Stimulated activated effector memory CD8-positive, alpha-beta T cell treated with anti-CD3 and anti-CD28 coated beads, Interleukin-12 subunit alpha, Interleukin-12 subunit beta, amount 100 ng/mL, for 72 hours (primary cell): ENCODE results near the gene C1orf159.
"Not testable (repeated sequence)": the region's sequence is repeated elsewhere in the genome, so short reads cannot be mapped to it uniquely, and the experiment has no call there.

Experiments
- ATAC-seq: fragments of 150-1000 bp; cut with Tn5 transposase; 2 replicates; pipeline ENCODE4 v1.10.0; 2021
- DNase-seq, 2 donors: peaks; one replicate each; pipeline ENCODE4 v3.0.0; 2021 to 2022; ENCODE audit warnings: low spot score in 2 of 2
- H3K27ac Mint-ChIP-seq: one replicate; pipeline ENCODE4 v1.8.0; 2022; ENCODE audit warnings: mild to moderate bottlenecking, mixed read lengths
- H3K36me3 Mint-ChIP-seq: one replicate; pipeline ENCODE4 v1.8.0; 2022; ENCODE audit warnings: mild to moderate bottlenecking, mixed read lengths
- H3K4me1 Mint-ChIP-seq: one replicate; pipeline ENCODE4 v1.8.0; 2022; ENCODE audit warnings: mixed read lengths
- H3K4me3 Mint-ChIP-seq: one replicate; pipeline ENCODE4 v1.8.0; 2022; ENCODE audit warnings: mild to moderate bottlenecking, mixed read lengths
- H3K9me3 Mint-ChIP-seq: one replicate; pipeline ENCODE4 v1.8.0; 2022; ENCODE audit warnings: mixed read lengths

Gene C1orf159

DNA sequence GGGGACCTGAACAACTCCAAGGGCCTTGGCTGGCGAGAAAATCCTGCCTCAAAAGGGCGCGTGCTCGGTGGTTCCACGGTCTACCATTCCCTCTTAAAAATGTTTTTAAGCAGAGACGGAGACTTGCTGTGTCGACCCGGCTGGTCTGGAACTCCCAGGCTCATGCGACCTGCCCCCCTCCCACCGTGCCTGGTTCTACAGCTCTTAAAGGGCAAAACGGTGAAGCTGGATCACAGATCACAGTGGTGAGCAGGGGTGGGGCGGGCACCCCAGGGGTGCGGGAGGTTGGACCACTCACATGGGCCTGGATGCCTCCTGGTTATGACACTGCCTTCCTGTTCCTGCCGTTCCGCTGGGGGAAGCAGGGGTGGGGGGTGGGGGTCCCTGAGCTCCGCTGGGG lies 4.2 kb upstream of the C1orf159 start:
- ATAC-seq (no peak), DNase-seq (no peak)
- Mint-ChIP-seq H3K9me3 (no peaks in the 10 kb centered on the region), H3K4me1 (peaks cover 16% of the 10 kb centered on the region), H3K36me3 (peaks cover 20% of the 10 kb centered on the region), H3K4me3 (no peak overlapping the region), H3K27ac (no peak overlapping the region)

DNA sequence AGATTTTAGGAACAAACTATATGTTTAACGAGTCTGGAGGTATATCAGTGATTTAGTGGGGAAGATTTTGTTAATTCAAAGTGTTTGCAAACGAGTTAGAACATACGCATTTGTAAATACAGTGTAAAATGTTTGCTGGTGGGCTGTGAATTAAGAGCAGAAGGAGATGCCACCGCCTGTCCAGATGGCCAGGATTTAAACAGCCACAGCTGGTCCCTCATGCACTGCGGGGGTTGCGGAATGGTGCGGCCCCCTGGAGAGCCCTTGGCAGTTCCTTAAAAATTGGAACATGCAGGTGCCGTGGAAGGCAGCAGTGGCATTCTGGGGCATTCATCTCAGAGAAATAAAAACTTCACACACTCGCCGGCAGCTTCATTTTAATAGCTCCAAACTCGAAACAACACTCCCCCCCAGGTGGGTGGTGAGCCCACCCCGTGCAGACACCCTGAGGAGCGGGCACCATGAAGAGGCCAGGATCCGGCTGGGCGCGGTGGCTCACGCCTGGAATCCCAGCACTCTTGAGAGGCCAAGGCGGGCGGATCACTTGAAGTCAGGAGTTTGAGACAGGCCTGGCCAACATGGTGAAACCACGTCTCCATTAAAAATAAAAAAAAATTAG lies 3.5 kb upstream of the C1orf159 start:
- DNase-seq, result no peak
- no peak for ATAC-seq
- H3K9me3 Mint-ChIP-seq, result no peaks in the 10 kb centered on the region
- H3K4me3 Mint-ChIP-seq, result no peak overlapping the region
- no peak overlapping the region for H3K27ac Mint-ChIP-seq
- H3K36me3 Mint-ChIP-seq, result peaks cover 17% of the 10 kb centered on the region
- peaks cover 23% of the 10 kb centered on the region for H3K4me1 Mint-ChIP-seq

DNA sequence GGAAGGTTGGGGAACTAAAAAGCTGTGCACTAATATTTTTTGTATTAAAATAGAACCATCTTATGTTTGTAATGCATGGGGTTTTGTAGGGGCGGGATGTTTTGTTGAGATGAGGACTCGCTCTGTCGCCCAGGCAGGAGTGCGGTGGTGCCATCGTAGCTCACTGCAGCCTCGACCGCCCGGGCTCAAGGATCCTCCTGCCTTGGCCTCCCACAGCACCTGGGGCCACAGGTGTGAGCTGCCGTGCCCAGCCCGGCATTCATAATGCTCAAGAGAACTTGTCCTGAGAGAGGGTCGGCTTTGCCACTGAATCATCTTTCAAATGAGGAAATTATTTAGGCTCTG lies 3.0 kb upstream of the C1orf159 start:
- Mint-ChIP-seq H3K9me3 (no peaks in the 10 kb centered on the region), H3K36me3 (peaks cover 11% of the 10 kb centered on the region), H3K27ac (no peak overlapping the region), H3K4me3 (no peak overlapping the region), H3K4me1 (peaks cover 18% of the 10 kb centered on the region)
- no peak for ATAC-seq
- no peak for DNase-seq

DNA sequence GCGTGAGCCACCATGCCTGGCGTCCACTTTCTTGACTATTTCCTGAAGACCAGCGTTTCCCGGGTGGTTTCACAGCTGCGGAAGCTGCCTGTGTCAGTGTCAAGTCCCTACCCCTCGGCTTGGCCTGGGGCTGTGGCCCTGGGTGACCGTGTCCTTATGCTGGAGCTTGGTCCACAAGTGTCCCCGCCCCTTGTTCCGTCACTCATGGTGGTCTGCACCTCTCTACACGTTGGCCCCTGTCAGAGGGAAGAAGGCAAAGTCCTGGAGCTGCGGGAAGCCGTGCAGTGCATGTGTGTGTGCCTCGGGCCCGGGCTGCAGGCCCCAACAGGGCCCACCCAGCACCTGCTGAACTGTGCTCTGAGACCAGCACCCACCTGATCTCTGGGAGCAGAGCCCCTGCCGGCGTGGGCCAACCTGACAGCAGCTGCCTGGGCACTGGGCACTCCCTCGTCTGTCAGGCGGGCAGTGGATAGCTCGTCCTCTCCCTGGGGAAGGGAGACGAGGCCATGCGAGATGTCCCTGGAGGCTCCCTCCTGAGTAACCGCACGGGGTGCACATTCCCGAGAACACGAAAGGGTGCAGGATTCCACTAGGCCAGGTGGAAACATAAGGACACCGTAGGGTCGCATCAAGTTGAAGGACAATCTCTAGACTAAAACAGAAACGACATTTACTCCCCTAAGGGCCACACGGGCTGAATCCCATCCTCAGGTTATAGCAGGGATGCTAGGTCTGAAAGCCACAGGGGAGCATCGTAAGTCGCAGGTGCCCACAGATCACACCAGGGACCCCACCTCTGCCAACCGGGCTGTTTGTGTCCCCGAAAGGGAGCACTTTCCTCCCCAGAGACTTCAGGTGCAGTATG lies 2.4 kb upstream of the C1orf159 start:
- H3K9me3 Mint-ChIP-seq, result peaks cover 2% of the 10 kb centered on the region
- H3K4me1 Mint-ChIP-seq, result peaks cover 12% of the 10 kb centered on the region
- no peak for DNase-seq
- no peak for ATAC-seq
- H3K36me3 Mint-ChIP-seq, result peaks cover 5% of the 10 kb centered on the region
- peak overlapping the region; percentile 78 for H3K4me3 Mint-ChIP-seq
- no peak overlapping the region for H3K27ac Mint-ChIP-seq

DNA sequence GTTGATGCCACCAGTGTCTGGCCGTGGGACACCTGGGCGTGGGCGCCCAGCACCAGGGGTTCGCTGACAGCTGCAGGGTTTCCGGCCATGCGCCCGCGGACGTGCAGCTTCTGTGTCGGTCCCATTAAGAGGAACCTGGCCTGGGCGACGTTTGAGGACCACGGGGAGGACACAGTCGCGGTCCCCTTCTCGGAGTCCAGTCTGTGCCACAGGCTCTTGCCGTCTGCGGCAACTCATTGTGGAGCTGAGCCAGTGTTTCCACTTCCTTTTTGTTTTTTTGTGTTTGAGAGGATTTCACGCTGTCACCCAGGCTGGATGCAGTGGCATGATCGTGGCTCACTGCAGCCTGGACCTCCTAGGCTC lies 1.6 kb upstream of the C1orf159 start:
- peaks cover 9% of the 10 kb centered on the region for H3K4me1 Mint-ChIP-seq
- DNase-seq (no peak), ATAC-seq (no peak)
- H3K9me3 Mint-ChIP-seq, result peaks cover 4% of the 10 kb centered on the region
- peaks cover 4% of the 10 kb centered on the region for H3K36me3 Mint-ChIP-seq
- no peak overlapping the region for H3K27ac Mint-ChIP-seq
- peak overlapping the region; percentile 78 for H3K4me3 Mint-ChIP-seq

DNA sequence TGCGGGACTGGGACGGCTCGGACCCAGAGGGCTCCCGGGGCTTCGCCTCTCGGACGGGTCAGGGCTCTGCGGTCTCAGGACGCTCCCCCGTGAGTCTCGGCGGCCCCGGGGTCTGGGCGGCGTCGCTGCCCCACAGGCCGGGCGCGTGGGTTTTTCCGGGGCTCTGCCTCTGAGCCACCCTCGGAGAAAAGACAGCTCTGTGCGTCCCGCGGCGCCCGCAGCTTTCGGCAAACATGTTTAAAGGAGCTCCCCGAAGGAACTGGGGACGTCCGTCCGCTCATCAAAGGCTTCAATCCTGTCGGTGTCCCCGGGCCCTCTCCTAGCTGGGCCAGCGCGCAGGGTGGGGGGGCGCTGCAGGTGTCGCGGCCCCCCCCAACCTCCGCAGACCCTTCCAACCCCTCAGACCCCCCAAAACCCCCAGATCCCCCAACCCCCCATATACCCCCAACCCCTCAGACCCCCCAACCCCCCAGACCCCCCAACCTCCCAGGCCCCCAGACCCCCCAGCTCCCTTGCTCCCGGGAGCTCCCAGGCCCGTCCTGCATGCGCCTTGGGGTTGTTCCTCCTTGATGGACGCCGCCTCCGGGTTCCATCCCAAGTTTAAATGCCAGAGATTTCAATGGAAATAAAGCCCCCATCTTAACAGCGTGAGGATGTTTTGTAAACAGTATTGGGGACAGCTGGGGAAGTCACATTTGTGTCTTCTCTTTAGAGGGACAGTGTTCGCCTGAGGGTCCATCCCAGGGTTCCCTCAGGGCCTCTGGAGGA lies 996 bp upstream of the C1orf159 start:
- Mint-ChIP-seq H3K36me3 (peaks cover 8% of the 10 kb centered on the region), H3K4me3 (peak overlapping the region; percentile 78), H3K4me1 (peaks cover 9% of the 10 kb centered on the region), H3K9me3 (peaks cover 4% of the 10 kb centered on the region), H3K27ac (no peak overlapping the region)
- ATAC-seq (peak; percentile 15), DNase-seq (no peak)

DNA sequence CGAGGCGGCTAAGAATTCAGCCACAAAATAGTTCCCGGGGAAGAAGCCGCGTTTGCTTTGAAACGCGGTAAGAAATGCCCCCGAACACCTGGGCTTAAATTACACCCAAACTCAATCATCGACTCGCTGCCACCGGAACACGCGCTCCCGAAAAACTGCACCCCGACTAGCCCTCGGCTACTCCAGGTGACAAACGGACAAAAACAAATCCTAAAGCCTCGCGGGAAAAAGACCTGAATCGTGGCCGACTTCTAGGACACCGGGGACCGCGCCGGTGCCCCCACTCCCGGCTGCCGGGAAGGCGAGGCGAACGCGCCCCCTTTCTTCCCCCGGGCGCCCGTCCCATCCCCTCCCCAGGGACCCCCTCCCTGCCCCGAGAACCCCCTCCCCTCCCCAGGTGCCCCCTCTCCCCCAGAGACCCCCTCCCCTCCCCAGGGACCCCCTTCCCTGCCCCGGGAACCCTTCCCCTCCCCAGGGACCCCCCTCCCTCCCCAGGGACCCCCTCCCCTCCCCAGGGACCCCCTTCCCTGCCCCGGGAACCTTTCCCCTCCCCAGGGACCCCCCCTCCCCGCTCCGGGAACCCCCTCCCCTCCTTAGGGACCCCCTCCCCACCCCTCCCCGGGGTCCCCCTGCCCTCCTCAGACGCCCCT lies 628 bp downstream of the C1orf159 start:
- DNase-seq (no peak), ATAC-seq (no peak)
- H3K9me3 Mint-ChIP-seq, result peaks cover 4% of the 10 kb centered on the region
- H3K27ac Mint-ChIP-seq, result peak overlapping the region; percentile 85
- peaks cover 9% of the 10 kb centered on the region for H3K4me1 Mint-ChIP-seq
- H3K4me3 Mint-ChIP-seq, result peak overlapping the region; percentile 78
- peaks cover 8% of the 10 kb centered on the region for H3K36me3 Mint-ChIP-seq

DNA sequence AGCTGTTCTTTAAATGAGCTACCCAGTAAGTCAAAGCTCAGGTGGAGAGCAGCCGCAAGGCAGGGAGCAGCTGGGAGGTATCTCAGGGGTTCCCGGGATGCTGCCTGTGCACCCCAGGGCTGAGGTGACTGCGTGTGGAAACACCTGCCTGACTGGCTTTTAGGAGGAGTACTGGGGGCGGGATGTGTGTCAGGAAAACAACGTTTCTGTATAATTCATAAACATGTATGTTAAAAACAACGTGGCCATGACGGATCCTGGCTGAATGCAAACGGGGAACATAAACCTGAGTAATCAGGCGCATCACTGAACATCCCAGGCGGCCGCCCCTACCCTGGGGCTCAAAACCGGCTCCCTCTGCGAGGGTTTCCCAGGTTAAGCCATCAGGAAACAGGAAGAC lies 1.5 kb downstream of the C1orf159 start:
- Mint-ChIP-seq H3K27ac (peak overlapping the region; percentile 17), H3K4me1 (peaks cover 9% of the 10 kb centered on the region), H3K4me3 (peak overlapping the region; percentile 78), H3K9me3 (peaks cover 4% of the 10 kb centered on the region), H3K36me3 (peaks cover 8% of the 10 kb centered on the region)
- ATAC-seq (no peak), DNase-seq (no peak)

DNA sequence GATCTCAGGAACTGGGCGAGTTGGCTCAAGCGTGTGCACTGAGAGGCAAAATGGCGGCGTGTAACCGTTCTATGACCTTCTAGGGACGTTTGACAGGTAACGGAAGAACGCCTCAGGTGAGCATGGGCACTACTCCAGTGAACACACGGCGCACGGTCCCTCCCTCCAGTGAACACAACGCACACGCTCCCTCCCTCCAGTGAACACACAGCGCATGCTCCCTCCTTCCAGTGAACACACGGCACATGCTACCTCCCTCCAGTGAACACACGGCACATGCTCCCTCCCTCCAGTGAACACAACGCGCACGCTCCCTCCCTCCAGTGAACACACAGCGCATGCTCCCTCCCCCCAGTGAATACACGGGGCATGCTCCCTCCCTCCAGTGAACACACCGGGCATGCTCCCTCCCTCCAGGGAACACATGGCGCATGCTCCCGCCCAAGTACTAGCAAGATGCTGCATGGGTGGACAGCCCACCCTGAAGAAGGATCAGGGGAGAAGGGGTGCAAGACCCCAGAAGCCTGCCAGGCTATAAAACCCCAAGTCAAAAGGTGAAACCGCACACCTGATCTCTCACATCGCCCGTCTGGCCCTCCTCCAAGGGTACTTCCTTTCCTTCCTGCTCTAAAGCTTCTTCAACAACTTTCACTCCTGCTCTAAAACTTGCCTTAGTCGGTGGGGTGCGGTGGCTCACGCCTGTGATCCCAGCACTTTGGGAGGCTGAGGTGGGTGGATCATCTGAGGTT lies 3.5 kb downstream of the C1orf159 start:
- H3K36me3 Mint-ChIP-seq, result peaks cover 8% of the 10 kb centered on the region
- H3K9me3 Mint-ChIP-seq, result peaks cover 4% of the 10 kb centered on the region
- peaks cover 14% of the 10 kb centered on the region for H3K4me1 Mint-ChIP-seq
- H3K4me3 Mint-ChIP-seq, result no peak overlapping the region
- ATAC-seq (no peak), DNase-seq (no peak)
- H3K27ac Mint-ChIP-seq, result no peak overlapping the region

DNA sequence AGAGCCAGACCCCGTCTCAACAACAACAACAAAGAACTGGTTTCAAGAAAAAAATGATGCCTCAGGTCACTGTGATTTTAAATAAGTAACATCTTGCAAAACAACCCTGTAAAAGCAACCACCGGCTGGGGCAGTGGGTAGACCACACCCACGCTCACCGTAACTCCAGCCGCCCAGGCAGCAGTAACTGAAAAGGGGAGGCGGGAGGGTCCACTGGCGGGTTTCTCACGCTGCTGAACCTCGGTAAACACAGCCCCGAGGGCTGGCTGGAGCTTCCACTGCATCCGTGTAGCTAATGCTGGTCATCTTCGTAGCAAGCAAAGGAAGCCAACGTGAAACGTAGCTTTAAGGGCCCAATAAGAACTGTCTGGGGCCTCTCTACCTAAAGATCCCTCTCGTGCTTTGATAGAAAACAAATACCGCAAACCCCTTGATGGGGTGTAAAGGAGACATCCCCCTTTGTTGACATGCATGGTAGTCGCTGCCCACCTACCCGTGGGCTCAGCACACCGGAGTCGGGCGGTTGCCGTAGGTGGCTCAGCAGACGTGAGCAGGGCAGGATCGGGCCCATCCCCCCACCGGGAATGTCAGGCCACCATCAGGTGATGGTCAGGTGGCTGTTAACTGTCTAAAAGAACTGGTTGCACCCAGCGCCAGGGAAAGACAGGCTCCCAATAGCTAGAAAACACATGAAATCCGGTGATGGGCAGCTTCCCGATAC lies 4.2 kb downstream of the C1orf159 start:
- Mint-ChIP-seq H3K4me1 (peaks cover 14% of the 10 kb centered on the region), H3K36me3 (peaks cover 8% of the 10 kb centered on the region), H3K27ac (no peak overlapping the region), H3K4me3 (no peak overlapping the region), H3K9me3 (peaks cover 4% of the 10 kb centered on the region)
- DNase-seq (no peak), ATAC-seq (no peak)

DNA sequence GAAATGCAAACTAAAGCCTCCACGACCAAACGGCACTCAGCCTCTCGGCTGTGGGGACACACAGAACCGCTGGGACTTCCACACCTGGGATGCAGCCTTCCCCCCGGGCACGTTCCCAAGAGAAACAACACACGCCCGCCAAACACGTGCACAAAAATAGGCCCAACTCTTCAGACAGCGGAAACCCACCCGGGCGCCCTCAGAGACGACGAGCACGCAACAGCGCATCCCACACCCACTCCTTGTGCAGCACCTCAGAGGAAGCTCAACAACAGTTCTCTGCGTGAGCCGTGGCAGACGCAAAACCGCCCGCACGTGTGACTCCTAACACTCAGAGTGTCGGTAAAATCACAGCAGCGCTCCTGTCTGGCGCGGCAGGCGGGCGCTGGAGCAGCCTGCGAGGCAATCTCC lies 5.3 kb downstream of the C1orf159 start:
- Mint-ChIP-seq H3K4me1 (peaks cover 14% of the 10 kb centered on the region), H3K4me3 (no peak overlapping the region), H3K36me3 (peaks cover 8% of the 10 kb centered on the region)

DNA sequence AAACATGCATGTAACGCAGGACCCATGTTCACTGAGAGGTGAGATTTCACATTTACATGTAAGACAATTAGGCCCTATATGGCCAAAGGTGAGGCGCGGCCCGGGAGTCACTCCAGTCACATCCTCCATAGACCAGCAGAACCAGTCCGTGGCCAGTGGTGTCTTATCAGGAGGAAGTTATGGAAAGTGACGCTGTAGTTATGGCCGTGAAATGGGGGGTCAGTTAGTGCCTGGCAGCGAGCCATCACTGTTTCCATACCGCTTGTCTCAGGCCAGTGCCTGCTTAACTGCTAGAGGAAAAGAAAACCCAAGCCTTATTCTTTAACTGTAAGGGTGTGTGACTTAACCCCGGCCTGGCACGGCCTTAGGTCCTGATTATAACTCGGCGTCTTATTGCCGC lies 6.1 kb downstream of the C1orf159 start:
- Mint-ChIP-seq H3K4me1 (peaks cover 13% of the 10 kb centered on the region), H3K27ac (no peak overlapping the region), H3K36me3 (peaks cover 8% of the 10 kb centered on the region), H3K9me3 (peaks cover 4% of the 10 kb centered on the region), H3K4me3 (no peak overlapping the region)
- ATAC-seq, result no peak
- no peak for DNase-seq

More for the DNA sequence above, 5.3 kb downstream of the C1orf159 start:
- peaks cover 4% of the 10 kb centered on the region for H3K9me3 Mint-ChIP-seq
- DNase-seq, result no peak
- no peak overlapping the region for H3K27ac Mint-ChIP-seq
- no peak for ATAC-seq

DNA sequence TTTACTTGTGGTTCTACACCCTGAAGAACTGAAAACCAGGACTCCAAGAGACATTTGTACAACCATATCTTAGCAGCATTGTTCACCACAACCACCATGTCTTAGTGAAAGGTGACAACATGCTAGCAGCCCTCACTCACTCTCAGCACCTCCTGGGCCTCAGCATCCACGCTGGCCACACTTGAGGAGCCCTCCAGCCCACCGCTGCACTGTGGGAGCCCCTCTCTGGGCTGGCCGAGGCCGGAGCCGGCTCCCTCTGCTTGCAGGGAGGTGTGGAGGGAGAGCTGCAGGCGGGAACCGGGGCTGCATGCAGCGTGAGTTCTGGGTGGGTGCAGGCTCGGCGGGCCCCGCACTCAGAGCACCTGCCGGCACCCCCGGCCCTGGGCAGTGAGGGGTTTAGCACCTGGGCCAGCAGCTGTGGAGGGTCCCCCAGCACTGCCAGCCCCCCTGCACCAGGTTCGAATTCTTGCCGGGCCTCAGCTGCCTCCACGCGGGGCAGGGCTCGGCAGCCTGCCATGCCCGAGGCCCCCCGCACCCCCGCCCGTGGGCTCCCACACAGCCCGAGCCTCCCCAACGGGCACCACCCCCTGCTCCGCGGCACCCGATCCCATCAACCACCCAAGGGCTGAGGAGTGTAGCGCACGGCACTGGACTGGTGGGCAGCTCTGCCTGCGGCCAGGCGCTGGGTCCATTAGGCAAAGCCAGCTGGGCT lies 9.2 kb downstream of the C1orf159 start:
- no peak overlapping the region for H3K4me3 Mint-ChIP-seq
- DNase-seq (no peak), ATAC-seq (no peak)
- peaks cover 24% of the 10 kb centered on the region for H3K4me1 Mint-ChIP-seq
- peaks cover 4% of the 10 kb centered on the region for H3K36me3 Mint-ChIP-seq
- no peaks in the 10 kb centered on the region for H3K9me3 Mint-ChIP-seq
- H3K27ac Mint-ChIP-seq, result no peak overlapping the region

DNA sequence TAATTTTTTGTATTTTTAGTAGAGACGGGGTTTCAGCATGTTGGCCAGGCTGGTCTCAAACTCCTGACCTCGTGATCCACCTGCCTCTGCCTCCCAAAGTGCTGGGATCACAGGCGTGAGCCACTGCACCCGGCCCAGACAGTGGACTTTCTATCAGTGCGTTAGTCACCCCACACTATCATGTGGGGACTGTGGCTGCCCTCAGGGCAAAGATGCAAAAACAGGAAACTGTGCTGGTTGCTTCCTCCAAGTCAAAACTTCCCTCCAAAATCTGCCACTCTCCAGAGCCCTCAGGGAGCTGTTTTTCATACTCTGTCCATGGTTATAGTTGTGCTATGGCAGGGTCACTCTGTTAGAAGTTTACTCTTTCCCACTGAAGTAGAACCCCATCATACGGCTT lies 11.7 kb downstream of the C1orf159 start:
- not testable (repeated sequence) for H3K4me3 Mint-ChIP-seq, DNase-seq
- H3K9me3 Mint-ChIP-seq, result peaks cover 10% of the 10 kb centered on the region
- peaks cover 17% of the 10 kb centered on the region for H3K36me3 Mint-ChIP-seq
- peak overlapping the region; percentile 52 for H3K27ac Mint-ChIP-seq
- H3K4me1 Mint-ChIP-seq, result peaks cover 39% of the 10 kb centered on the region
- peak; percentile 80 for ATAC-seq
